Mammary epithelial cell (primary cell): ENCODE measurements around the gene WDFY3.

Experiments
- CTCF ChIP-seq, 2 donors: IDR thresholded peaks in 1 of 2; conservative IDR thresholded peaks in 1 of 2; 2 replicates each; pipeline ENCODE4 v1.5.1; 2011 to 2012; ENCODE audit warnings: inconsistent platforms in 2 of 2, low read length in 2 of 2, mild to moderate bottlenecking in 2 of 2, control low read depth in 1 of 2, low read depth in 1 of 2; ENCODE audit not compliant: insufficient read depth in 1 of 2; ENCODE audit errors: extremely low read depth in 1 of 2
- EZH2 ChIP-seq: IDR thresholded peaks from 2 replicates; pipeline ENCODE4 v1.6.1; 2012; ENCODE audit warnings: low read length, inconsistent platforms, borderline replicate concordance

GRCh38 chr4:84848432-84848831 lies 118.1 kb downstream of the WDFY3 start:
- no peak for TF ChIP-seq CTCF (conservative IDR thresholded peaks at IDR 0.05 in 1 of 2, IDR thresholded peaks at IDR 0.05 in 1 of 2; ENCODE audit: extremely low read depth in 1 of 2, insufficient read depth in 1 of 2, low read depth in 1 of 2, low read length in 2 of 2)
- no peak for TF ChIP-seq EZH2
